ENCODE data around the gene MYO1H. TPM values are rescaled to one million over a fixed set of nuclear protein-coding genes. Genes with fewer than 3 reads are reported as not detected.
A peak's percentile ranks its signal among the peaks of the same experiment; 100 is the strongest.

The MYO1H gene
- total and polyA plus RNA-seq, 2 of the 13 experiments (the other 11 are each of a cell fraction or from before 2014, with no cell fraction given) = not detected

DNA sequence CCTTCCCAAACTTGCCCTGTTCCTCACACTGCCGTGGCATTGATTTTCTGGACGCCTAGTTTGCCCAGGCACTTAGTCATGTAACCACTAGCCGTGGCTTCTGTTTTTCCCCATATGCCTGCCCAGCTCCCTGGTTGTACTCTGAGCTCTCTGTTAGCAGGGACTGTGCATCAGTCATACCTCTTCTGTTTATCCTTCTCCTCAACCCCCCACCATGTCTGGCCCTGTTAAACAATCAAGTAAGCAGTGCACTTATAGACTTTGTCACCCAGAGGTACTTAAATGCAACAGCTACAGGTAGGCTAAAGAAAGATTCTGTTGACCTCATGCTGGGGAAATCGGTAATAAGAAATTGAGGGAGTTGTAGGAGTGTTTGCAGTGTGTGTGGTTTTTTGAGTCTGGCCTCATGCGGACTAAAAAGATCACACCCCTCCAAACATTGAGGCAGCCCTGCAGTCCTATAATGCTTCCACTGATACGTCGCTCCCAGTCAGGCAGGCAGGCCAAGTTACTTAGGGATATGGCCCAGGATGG is 146.7 kb downstream of the MYO1H start (continued):
- TF ChIP-seq, protein P1, sequence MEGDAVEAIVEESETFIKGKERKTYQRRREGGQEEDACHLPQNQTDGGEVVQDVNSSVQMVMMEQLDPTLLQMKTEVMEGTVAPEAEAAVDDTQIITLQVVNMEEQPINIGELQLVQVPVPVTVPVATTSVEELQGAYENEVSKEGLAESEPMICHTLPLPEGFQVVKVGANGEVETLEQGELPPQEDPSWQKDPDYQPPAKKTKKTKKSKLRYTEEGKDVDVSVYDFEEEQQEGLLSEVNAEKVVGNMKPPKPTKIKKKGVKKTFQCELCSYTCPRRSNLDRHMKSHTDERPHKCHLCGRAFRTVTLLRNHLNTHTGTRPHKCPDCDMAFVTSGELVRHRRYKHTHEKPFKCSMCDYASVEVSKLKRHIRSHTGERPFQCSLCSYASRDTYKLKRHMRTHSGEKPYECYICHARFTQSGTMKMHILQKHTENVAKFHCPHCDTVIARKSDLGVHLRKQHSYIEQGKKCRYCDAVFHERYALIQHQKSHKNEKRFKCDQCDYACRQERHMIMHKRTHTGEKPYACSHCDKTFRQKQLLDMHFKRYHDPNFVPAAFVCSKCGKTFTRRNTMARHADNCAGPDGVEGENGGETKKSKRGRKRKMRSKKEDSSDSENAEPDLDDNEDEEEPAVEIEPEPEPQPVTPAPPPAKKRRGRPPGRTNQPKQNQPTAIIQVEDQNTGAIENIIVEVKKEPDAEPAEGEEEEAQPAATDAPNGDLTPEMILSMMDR (CRISPR knock-in tag; IDR thresholded peaks at IDR 0.05) = 0 out of 2 replicates have a peak, but pooled peaks have one; percentile 5
- TF ChIP-seq HMG20A (CRISPR knock-in tag; IDR thresholded peaks at IDR 0.05; ENCODE audit: borderline replicate concordance) = peak; percentile 40; the same call in 1 of the 2 replicates
- TF ChIP-seq, protein P2, sequence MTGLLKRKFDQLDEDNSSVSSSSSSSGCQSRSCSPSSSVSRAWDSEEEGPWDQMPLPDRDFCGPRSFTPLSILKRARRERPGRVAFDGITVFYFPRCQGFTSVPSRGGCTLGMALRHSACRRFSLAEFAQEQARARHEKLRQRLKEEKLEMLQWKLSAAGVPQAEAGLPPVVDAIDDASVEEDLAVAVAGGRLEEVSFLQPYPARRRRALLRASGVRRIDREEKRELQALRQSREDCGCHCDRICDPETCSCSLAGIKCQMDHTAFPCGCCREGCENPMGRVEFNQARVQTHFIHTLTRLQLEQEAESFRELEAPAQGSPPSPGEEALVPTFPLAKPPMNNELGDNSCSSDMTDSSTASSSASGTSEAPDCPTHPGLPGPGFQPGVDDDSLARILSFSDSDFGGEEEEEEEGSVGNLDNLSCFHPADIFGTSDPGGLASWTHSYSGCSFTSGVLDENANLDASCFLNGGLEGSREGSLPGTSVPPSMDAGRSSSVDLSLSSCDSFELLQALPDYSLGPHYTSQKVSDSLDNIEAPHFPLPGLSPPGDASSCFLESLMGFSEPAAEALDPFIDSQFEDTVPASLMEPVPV (CRISPR knock-in tag; IDR thresholded peaks at IDR 0.05) = no peak
- TF ChIP-seq RAD51 (IDR thresholded peaks at IDR 0.05; ENCODE audit: borderline replicate concordance) = no peak
- peak; percentile 58; the same call in 1 of the 2 replicates for TF ChIP-seq ZKSCAN8 (CRISPR knock-in tag; IDR thresholded peaks at IDR 0.05; ENCODE audit: borderline replicate concordance)
- no peak for TF ChIP-seq WIZ (CRISPR knock-in tag; IDR thresholded peaks at IDR 0.05)
- TF ChIP-seq ADNP (CRISPR knock-in tag; IDR thresholded peaks at IDR 0.05) = no peak
- TF ChIP-seq, protein P3, sequence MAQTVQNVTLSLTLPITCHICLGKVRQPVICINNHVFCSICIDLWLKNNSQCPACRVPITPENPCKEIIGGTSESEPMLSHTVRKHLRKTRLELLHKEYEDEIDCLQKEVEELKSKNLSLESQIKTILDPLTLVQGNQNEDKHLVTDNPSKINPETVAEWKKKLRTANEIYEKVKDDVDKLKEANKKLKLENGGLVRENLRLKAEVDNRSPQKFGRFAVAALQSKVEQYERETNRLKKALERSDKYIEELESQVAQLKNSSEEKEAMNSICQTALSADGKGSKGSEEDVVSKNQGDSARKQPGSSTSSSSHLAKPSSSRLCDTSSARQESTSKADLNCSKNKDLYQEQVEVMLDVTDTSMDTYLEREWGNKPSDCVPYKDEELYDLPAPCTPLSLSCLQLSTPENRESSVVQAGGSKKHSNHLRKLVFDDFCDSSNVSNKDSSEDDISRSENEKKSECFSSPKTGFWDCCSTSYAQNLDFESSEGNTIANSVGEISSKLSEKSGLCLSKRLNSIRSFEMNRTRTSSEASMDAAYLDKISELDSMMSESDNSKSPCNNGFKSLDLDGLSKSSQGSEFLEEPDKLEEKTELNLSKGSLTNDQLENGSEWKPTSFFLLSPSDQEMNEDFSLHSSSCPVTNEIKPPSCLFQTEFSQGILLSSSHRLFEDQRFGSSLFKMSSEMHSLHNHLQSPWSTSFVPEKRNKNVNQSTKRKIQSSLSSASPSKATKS (CRISPR knock-in tag; IDR thresholded peaks at IDR 0.05) = no peak
- TF ChIP-seq, protein P4, sequence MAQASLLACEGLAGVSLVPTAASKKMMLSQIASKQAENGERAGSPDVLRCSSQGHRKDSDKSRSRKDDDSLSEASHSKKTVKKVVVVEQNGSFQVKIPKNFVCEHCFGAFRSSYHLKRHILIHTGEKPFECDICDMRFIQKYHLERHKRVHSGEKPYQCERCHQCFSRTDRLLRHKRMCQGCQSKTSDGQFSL (CRISPR knock-in tag; IDR thresholded peaks at IDR 0.05) = peak; percentile 61; the same call in 1 of the 2 replicates
- TF ChIP-seq, protein P5, sequence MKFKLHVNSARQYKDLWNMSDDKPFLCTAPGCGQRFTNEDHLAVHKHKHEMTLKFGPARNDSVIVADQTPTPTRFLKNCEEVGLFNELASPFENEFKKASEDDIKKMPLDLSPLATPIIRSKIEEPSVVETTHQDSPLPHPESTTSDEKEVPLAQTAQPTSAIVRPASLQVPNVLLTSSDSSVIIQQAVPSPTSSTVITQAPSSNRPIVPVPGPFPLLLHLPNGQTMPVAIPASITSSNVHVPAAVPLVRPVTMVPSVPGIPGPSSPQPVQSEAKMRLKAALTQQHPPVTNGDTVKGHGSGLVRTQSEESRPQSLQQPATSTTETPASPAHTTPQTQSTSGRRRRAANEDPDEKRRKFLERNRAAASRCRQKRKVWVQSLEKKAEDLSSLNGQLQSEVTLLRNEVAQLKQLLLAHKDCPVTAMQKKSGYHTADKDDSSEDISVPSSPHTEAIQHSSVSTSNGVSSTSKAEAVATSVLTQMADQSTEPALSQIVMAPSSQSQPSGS (CRISPR knock-in tag; IDR thresholded peaks at IDR 0.05) = 0 out of 2 replicates have a peak, but pooled peaks have one; percentile 14
- TF ChIP-seq, protein P6, sequence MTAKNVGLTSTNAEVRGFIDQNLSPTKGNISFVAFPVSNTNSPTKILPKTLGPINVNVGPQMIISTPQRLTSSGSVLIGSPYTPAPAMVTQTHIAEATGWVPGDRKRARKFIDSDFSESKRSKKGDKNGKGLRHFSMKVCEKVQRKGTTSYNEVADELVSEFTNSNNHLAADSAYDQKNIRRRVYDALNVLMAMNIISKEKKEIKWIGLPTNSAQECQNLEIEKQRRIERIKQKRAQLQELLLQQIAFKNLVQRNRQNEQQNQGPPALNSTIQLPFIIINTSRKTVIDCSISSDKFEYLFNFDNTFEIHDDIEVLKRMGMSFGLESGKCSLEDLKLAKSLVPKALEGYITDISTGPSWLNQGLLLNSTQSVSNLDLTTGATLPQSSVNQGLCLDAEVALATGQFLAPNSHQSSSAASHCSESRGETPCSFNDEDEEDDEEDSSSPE (CRISPR knock-in tag; IDR thresholded peaks at IDR 0.05) = no peak
- 0 out of 2 replicates have a peak, but pooled peaks have one; percentile 26 for TF ChIP-seq RFXAP (CRISPR knock-in tag; IDR thresholded peaks at IDR 0.05; ENCODE audit: borderline replicate concordance)
- TF ChIP-seq, protein P7, sequence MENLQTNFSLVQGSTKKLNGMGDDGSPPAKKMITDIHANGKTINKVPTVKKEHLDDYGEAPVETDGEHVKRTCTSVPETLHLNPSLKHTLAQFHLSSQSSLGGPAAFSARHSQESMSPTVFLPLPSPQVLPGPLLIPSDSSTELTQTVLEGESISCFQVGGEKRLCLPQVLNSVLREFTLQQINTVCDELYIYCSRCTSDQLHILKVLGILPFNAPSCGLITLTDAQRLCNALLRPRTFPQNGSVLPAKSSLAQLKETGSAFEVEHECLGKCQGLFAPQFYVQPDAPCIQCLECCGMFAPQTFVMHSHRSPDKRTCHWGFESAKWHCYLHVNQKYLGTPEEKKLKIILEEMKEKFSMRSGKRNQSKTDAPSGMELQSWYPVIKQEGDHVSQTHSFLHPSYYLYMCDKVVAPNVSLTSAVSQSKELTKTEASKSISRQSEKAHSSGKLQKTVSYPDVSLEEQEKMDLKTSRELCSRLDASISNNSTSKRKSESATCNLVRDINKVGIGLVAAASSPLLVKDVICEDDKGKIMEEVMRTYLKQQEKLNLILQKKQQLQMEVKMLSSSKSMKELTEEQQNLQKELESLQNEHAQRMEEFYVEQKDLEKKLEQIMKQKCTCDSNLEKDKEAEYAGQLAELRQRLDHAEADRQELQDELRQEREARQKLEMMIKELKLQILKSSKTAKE (CRISPR knock-in tag; IDR thresholded peaks at IDR 0.05; ENCODE audit: borderline replicate concordance) = no peak
- no peak for TF ChIP-seq ZNF557 (CRISPR knock-in tag; IDR thresholded peaks at IDR 0.05)
- no peak for TF ChIP-seq EHMT2 (IDR thresholded peaks at IDR 0.05; ENCODE audit: borderline replicate concordance, low read depth, low read length)
- TF ChIP-seq MATR3 (CRISPR knock-in tag; IDR thresholded peaks at IDR 0.05) = no peak
- TF ChIP-seq ZNF547 (CRISPR knock-in tag; IDR thresholded peaks at IDR 0.05) = no peak

Measured in HepG2 (cell line).